Lower leg skin (tissue), 4 donors: ENCODE results near the gene WIPI1. TPM values are rescaled to one million over a fixed set of nuclear protein-coding genes. Genes with fewer than 3 reads are reported as not detected.

Experiments
- DNase-seq, 2 donors: peaks; one replicate each; pipeline ENCODE4 v3.0.0-alpha.2; 2019; ENCODE audit warnings: low spot score in 2 of 2
- H3K4me3 ChIP-seq: fragments of 200-600 bp; sonication (generic); 2 replicates; pipeline ENCODE4 v1.5.1; 2017; ENCODE audit warnings: mild to moderate bottlenecking, low read depth; ENCODE audit not compliant: poor library complexity, severe bottlenecking
- CTCF ChIP-seq, 3 donors: fragments of 450-650 bp; IDR thresholded peaks; one replicate each; pipeline ENCODE4 v1.5.1; 2016; ENCODE audit warnings: antibody characterized with exemption in 3 of 3, mild to moderate bottlenecking in 3 of 3, moderate library complexity in 2 of 3
- POLR2A ChIP-seq, 2 donors: fragments of 450-650 bp; IDR thresholded peaks; one replicate each; pipeline ENCODE4 v1.6.1; 2016 to 2017; ENCODE audit warnings: antibody characterized with exemption in 2 of 2, mild to moderate bottlenecking in 1 of 2, moderate library complexity in 1 of 2
- WGBS, 2 donors: methylation state at CpG; one replicate each; pipeline ENCODE4 v1.1.5; 2018; 5-methylcytosine and 5-hydroxymethylcytosine counted together
- intact Hi-C: fragments of 100-400 bp; cut with DNase I; formaldehyde crosslinking; loops from one replicate; pipeline ENCODE4 v1.15.0; 2023; ENCODE audit warnings: low total_unique reads
- microRNA counts, 2 donors: library from miRNA; unstranded; fragments of <30 nt; microRNA quantifications; one replicate each; lab custom pipeline; 2016
- microRNA-seq, 2 donors: library from miRNA; unstranded; fragments of <30 nt; microRNA quantifications; one replicate each; pipeline ENCODE4, GENCODE V29; 2016; ENCODE audit warnings: borderline replicate concordance in 2 of 2, borderline number of aligned reads in 1 of 2
- total RNA-seq, 4 donors: library from RNA; depleted of rRNA; stranded (reverse); fragments of >200 nt; gene quantifications; one replicate each; pipeline ENCODE4 v1.1.0, GENCODE V29; 2016

Gene WIPI1
- total RNA-seq, 4 donors from 2014 or later, result 21.7 to 64.3 (median 38.2) TPM

GRCh38 chr17:68375566-68375965 is 81.7 kb downstream of the WIPI1 start:
- TF ChIP-seq CTCF (IDR thresholded peaks at IDR 0.05), result no peak
- no peak for TF ChIP-seq POLR2A (IDR thresholded peaks at IDR 0.05)
- H3K4me3 ChIP-seq, result no peak overlapping the region
- DNase-seq, result no peak
- 92 to 95% methylated on average over 8 of the region's 8 CpGs for WGBS, 2 donors
- intact Hi-C loops, result no loop called here

MicroRNAs within 50 kb of the gene (microRNA counts, 767-probe panel; counts per million panel counts)
- 0 to 358 counts per million in 2 donors for microRNA hsa-miR-635 (lab: Ali Mortazavi, UCI)

Small RNA genes lying within 50 kb of the gene (microRNA-seq; reads per million reads assigned to microRNA genes)
- gene MIR635, result 0 reads per million in 2 donors

Other genes with a start within 250 kb of the WIPI1 start
- gene AMZ2, start 209.5 kb downstream of the WIPI1 start, total RNA-seq, result 10 to 100 TPM; 25.8 to 55.0 (median 46.2) TPM
- 10 to 100 TPM in 1 of 4 donors, 1 to 10 TPM in 3; 2.7 to 10.3 (median 7.8) TPM for gene SLC16A6, start 166.4 kb downstream of the WIPI1 start, total RNA-seq
- 10 to 100 TPM in 1 of 4 donors, 1 to 10 TPM in 3; 4.3 to 16.8 (median 7.8) TPM for gene ARSG, start 166.0 kb downstream of the WIPI1 start, total RNA-seq
- 100 to 1,000 TPM; 198 to 214 (median 207) TPM for gene PRKAR1A, start 54.9 kb upstream of the WIPI1 start, total RNA-seq
- 1 to 10 TPM; 2.6 to 5.8 (median 4.3) TPM for gene FAM20A, start 143.9 kb upstream of the WIPI1 start, total RNA-seq